ENCODE results near the gene NKAIN1. TPM values are rescaled to one million over a fixed set of nuclear protein-coding genes. Genes with fewer than 3 reads are reported as not detected.
A peak's percentile ranks its signal among the peaks of the same experiment; 100 is the strongest.

Gene NKAIN1
- total and polyA plus RNA-seq, 8 donors: 0.08 TPM; not detected in 7

GRCh38 chr1:31153423-31153822, 86.3 kb downstream of the NKAIN1 start:
- DNase-seq: no peak
- Histone ChIP-seq H3K4me1 (peaks cover 0 to 15% (median 13%) of the 10 kb centered on the region in 4 donors), H3K27ac (no peak overlapping the region), H3K27me3 (no peaks in the 10 kb centered on the region), H3K9me3 (no peaks in the 10 kb centered on the region), H3K4me3 (no peak overlapping the region), H3K36me3 (no peaks in the 10 kb centered on the region)
- TF ChIP-seq EP300 (IDR thresholded peaks at IDR 0.05) (no peak), POLR2AphosphoS5 (IDR thresholded peaks at IDR 0.05) (no peak), POLR2A (IDR thresholded peaks at IDR 0.05) (no peak), CTCF (IDR thresholded peaks at IDR 0.05) (no peak)
- WGBS, 5 donors: 65 to 98% (median 96%) methylated on average over 3 of the region's 3 CpGs
- intact Hi-C loops (cut with DNase I; ENCODE audit: low total_unique reads): no loop called here

GRCh38 chr1:31152181-31152795, 87.4 kb downstream of the NKAIN1 start:
- no peaks in the 10 kb centered on the region for H3K36me3 ChIP-seq
- peaks cover 0 to 15% (median 13%) of the 10 kb centered on the region in 4 donors for H3K4me1 ChIP-seq
- H3K4me3 ChIP-seq: no peak overlapping the region
- no peak overlapping the region for H3K27ac ChIP-seq
- TF ChIP-seq CTCF (IDR thresholded peaks at IDR 0.05): no peak
- no peak for TF ChIP-seq POLR2A (IDR thresholded peaks at IDR 0.05)
- DNase-seq: peak in 1 of 2 donors; percentile 41
- intact Hi-C loops (cut with DNase I; ENCODE audit: low total_unique reads): no loop called here
- no peaks in the 10 kb centered on the region for H3K27me3 ChIP-seq
- no peaks in the 10 kb centered on the region for H3K9me3 ChIP-seq
- WGBS, 5 donors: 77 to 80% (median 78%) methylated on average over 8 of the region's 8 CpGs

GRCh38 chr1:31151402-31151801, 88.3 kb downstream of the NKAIN1 start:
- WGBS, 5 donors: 90 to 96% (median 94%) methylated on average over 3 of the region's 3 CpGs
- Histone ChIP-seq H3K27me3 (no peaks in the 10 kb centered on the region), H3K4me3 (no peak overlapping the region), H3K27ac (no peak overlapping the region), H3K4me1 (peaks cover 0 to 15% (median 13%) of the 10 kb centered on the region in 4 donors), H3K9me3 (no peaks in the 10 kb centered on the region), H3K36me3 (no peaks in the 10 kb centered on the region)
- TF ChIP-seq POLR2AphosphoS5 (IDR thresholded peaks at IDR 0.05) (no peak), EP300 (IDR thresholded peaks at IDR 0.05) (no peak), POLR2A (IDR thresholded peaks at IDR 0.05) (no peak), CTCF (IDR thresholded peaks at IDR 0.05) (no peak)
- intact Hi-C loops (cut with DNase I; ENCODE audit: low total_unique reads): no loop called here
- no peak for DNase-seq

GRCh38 chr1:31148409-31148808, 91.3 kb downstream of the NKAIN1 start:
- WGBS, 5 donors: 88 to 96% (median 96%) methylated on average over 1 of the region's 1 CpG
- no peak for DNase-seq
- Histone ChIP-seq H3K27me3 (no peaks in the 10 kb centered on the region), H3K27ac (no peak overlapping the region), H3K4me3 (no peak overlapping the region), H3K36me3 (no peaks in the 10 kb centered on the region), H3K9me3 (no peaks in the 10 kb centered on the region), H3K4me1 (no peaks in the 10 kb centered on the region)
- intact Hi-C loops (cut with DNase I; ENCODE audit: low total_unique reads): no loop called here
- TF ChIP-seq POLR2A (IDR thresholded peaks at IDR 0.05) (no peak), CTCF (IDR thresholded peaks at IDR 0.05) (no peak)
